ENCODE data around the gene KIF11.

KIF11 gene

DNA sequence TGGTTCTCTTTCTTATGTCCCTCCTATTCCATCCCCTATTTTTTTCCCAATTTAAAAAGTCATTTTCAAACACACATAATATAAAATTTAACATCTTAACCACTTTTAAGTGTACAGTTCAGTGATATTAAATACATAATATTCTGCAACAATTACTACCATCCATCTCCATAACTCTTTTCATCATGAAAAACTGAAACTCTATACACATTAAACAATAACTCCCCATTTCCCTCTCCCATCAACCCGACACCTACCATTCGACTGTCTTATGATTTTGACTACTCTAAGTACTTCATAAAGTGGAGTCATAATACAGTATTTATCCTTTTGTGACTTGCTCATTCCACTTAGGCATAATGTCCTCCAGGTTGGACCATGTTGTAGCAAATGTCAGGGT is 2.6 kb downstream of the KIF11 start:
- H3K27me3 ChIP-seq (replicated peaks; ENCODE audit: control insufficient read depth, insufficient read depth, low read length): no peaks in the 10 kb centered on the region
- TF ChIP-seq, protein P1, sequence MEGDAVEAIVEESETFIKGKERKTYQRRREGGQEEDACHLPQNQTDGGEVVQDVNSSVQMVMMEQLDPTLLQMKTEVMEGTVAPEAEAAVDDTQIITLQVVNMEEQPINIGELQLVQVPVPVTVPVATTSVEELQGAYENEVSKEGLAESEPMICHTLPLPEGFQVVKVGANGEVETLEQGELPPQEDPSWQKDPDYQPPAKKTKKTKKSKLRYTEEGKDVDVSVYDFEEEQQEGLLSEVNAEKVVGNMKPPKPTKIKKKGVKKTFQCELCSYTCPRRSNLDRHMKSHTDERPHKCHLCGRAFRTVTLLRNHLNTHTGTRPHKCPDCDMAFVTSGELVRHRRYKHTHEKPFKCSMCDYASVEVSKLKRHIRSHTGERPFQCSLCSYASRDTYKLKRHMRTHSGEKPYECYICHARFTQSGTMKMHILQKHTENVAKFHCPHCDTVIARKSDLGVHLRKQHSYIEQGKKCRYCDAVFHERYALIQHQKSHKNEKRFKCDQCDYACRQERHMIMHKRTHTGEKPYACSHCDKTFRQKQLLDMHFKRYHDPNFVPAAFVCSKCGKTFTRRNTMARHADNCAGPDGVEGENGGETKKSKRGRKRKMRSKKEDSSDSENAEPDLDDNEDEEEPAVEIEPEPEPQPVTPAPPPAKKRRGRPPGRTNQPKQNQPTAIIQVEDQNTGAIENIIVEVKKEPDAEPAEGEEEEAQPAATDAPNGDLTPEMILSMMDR (IDR thresholded peaks at IDR 0.05; ENCODE audit: insufficient read depth, low read length, poor library complexity, severe bottlenecking): no peak
- H3K4me3 ChIP-seq (replicated peaks; ENCODE audit: low read depth, low read length): peak overlapping the region; percentile 95
- no peaks in the 10 kb centered on the region for H3K36me3 ChIP-seq (ENCODE audit: control insufficient read depth, insufficient read depth, low read length)
- no peak for DNase-seq (ENCODE audit: extremely low read depth, insufficient read length)

DNA sequence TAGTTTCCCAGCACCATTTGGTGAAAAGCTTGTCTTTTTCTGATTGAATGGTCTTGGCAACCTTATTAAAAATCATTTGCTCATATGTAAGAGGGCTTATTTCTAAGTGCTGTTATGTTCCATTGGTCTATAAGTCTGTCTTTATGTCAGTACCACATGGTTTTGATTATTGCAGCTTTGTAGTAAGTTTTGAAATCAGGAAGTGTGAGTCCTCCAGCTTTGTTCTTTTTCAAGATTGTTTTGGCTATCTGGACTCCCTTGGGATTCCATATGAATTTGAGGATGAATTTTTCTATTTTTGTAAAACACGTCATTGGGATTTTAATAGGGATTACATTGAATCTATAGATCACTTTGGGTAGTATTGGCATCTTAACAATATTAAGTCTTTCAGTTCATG is 5.4 kb downstream of the KIF11 start:
- no peaks in the 10 kb centered on the region for H3K36me3 ChIP-seq (ENCODE audit: control insufficient read depth, insufficient read depth, low read length)
- H3K4me3 ChIP-seq (replicated peaks; ENCODE audit: low read depth, low read length): no peak overlapping the region
- H3K27me3 ChIP-seq (replicated peaks; ENCODE audit: control insufficient read depth, insufficient read depth, low read length): no peaks in the 10 kb centered on the region
- DNase-seq (ENCODE audit: extremely low read depth, insufficient read length): no peak
- TF ChIP-seq, protein P1 (IDR thresholded peaks at IDR 0.05; ENCODE audit: insufficient read depth, low read length, poor library complexity, severe bottlenecking): no peak

DNA sequence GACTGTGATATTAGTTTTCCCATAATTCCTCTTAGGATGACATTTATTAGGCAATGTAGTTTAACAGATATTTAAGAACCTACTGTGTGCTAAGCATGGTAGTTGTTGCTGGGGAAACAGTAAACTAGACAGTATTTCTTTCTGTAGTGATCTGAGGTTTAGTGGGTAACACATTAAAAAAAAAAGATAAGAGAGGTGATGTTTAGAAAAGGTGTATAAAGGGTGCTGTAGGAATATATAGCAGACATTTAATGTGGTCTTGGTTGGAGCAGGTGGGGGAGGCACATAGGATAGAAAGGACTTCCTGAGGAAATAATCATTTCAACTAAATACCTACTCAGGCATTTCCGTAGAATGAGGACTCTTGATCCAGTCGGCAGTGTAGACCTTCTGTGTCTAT is 11.9 kb downstream of the KIF11 start:
- TF ChIP-seq, protein P1 (IDR thresholded peaks at IDR 0.05; ENCODE audit: insufficient read depth, low read length, poor library complexity, severe bottlenecking): no peak
- H3K36me3 ChIP-seq (ENCODE audit: control insufficient read depth, insufficient read depth, low read length): no peaks in the 10 kb centered on the region
- DNase-seq (ENCODE audit: extremely low read depth, insufficient read length): no peak
- H3K4me3 ChIP-seq (replicated peaks; ENCODE audit: low read depth, low read length): no peak overlapping the region
- H3K27me3 ChIP-seq (replicated peaks; ENCODE audit: control insufficient read depth, insufficient read depth, low read length): no peaks in the 10 kb centered on the region

DNA sequence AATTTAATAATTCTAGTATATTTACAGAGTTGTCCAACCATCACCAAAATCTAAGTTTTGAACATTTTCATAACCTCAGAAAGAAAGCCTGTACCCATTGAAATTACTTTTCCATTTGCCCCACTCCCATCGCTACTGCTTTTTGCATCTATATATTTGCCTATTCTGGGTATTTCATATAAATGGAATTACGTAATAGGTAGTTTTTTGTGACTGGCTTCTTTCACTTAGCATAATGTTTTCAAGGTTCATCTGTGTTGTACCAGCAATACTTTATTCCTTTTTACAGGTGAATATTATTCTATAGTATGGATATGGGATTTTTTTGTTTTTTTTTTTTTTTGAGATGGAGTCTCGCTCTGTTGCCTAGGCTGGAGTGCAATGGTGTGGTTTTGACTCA is 22.6 kb downstream of the KIF11 start:
- DNase-seq (ENCODE audit: extremely low read depth, insufficient read length): no peak
- TF ChIP-seq, protein P1 (IDR thresholded peaks at IDR 0.05; ENCODE audit: insufficient read depth, low read length, poor library complexity, severe bottlenecking): no peak
- Histone ChIP-seq H3K4me3 (replicated peaks; ENCODE audit: low read depth, low read length) (no peak overlapping the region), H3K36me3 (ENCODE audit: control insufficient read depth, insufficient read depth, low read length) (no peaks in the 10 kb centered on the region; the same call in none of the 2 replicates), H3K27me3 (replicated peaks; ENCODE audit: control insufficient read depth, insufficient read depth, low read length) (no peaks in the 10 kb centered on the region)

DNA sequence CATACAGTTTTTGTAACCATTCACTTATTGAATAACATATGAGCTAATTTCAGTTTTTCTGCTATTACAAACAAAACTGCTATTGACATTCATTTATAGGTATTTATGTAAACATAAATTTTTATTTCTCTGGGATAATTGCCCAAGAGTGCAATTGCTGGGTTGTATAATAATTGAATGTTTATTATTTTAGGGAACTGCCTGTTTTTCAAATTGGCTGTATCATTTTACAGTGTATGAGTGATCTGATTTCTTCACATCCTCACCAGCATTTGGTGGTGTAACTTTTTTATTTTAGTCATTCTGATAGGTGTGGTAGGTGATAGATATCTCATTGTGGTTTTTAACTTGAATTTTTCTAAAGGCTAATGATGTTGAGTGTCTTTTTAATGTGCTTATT is 26.4 kb downstream of the KIF11 start:
- TF ChIP-seq, protein P1 (IDR thresholded peaks at IDR 0.05; ENCODE audit: insufficient read depth, low read length, poor library complexity, severe bottlenecking): no peak
- peaks cover 2% of the 10 kb centered on the region for H3K36me3 ChIP-seq (ENCODE audit: control insufficient read depth, insufficient read depth, low read length)

DNA sequence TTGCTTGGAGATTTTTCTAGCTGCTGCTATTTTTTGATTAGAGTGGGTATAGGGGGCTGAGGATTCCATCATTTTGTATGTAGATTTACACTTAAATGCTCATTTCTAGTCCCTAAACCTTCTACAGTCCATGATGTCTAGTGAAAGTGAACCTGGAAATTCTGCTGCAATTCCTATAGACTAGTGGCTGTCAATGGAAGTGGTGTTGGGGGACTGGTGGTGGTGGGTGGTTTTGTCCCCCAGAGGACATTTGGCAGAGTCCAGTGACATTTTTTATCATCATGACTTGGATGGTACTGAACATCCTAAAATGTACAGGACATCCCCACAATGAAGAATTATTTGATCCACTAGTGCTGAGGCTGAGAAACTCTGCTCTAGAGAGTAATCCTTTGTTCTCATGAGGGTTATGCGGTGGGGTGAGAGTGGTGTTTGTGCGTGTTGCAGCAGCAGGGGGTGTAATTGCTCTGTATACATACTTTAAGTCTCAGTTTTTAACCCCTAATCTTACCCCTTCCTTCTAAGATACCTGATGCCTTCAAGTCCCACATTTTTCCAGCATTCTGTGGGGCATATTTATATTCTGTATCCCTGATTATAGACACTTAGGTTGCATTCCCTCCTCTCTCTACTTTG is 35.0 kb downstream of the KIF11 start:
- Histone ChIP-seq H3K36me3 (ENCODE audit: control insufficient read depth, insufficient read depth, low read length) (no peaks in the 10 kb centered on the region; the same call in none of the 2 replicates), H3K27me3 (replicated peaks; ENCODE audit: control insufficient read depth, insufficient read depth, low read length) (no peaks in the 10 kb centered on the region), H3K4me3 (replicated peaks; ENCODE audit: low read depth, low read length) (no peak overlapping the region)
- no peak for DNase-seq (ENCODE audit: extremely low read depth, insufficient read length)
- TF ChIP-seq, protein P1 (IDR thresholded peaks at IDR 0.05; ENCODE audit: insufficient read depth, low read length, poor library complexity, severe bottlenecking): no peak

More for the DNA sequence above, 26.4 kb downstream of the KIF11 start:
- Histone ChIP-seq H3K27me3 (replicated peaks; ENCODE audit: control insufficient read depth, insufficient read depth, low read length) (no peaks in the 10 kb centered on the region), H3K4me3 (replicated peaks; ENCODE audit: low read depth, low read length) (no peak overlapping the region)
- no peak for DNase-seq (ENCODE audit: extremely low read depth, insufficient read length)
